Left ventricle myocardium inferior (tissue), 1 donor: Measurements from ENCODE around the gene DRC1. TPM values are rescaled to one million over a fixed set of nuclear protein-coding genes. Genes with fewer than 3 reads are reported as not detected.

ENCODE experiments used
- DNase-seq: peaks from one replicate; pipeline ENCODE4 v3.0.0-alpha.2; 2020
- H3K27ac ChIP-seq: fragments of 200-600 bp; replicated peaks from 2 replicates; pipeline ENCODE4 v1.8.0; 2021
- H3K27me3 ChIP-seq: fragments of 200-600 bp; 2 replicates; pipeline ENCODE4 v1.8.0; 2021; ENCODE audit warnings: low read depth
- H3K36me3 ChIP-seq: fragments of 200-600 bp; 2 replicates; pipeline ENCODE4 v1.8.0; 2021
- H3K4me1 ChIP-seq: fragments of 200-600 bp; 2 replicates; pipeline ENCODE4 v1.8.0; 2021
- H3K4me3 ChIP-seq: fragments of 200-600 bp; 2 replicates; pipeline ENCODE4 v1.8.0; 2021; ENCODE audit warnings: mild to moderate bottlenecking, moderate library complexity
- H3K9me3 ChIP-seq: fragments of 200-600 bp; replicated peaks from 2 replicates; pipeline ENCODE4 v1.8.0; 2021
- CTCF ChIP-seq: fragments of 200-600 bp; IDR thresholded peaks from 2 replicates; pipeline ENCODE4 v1.8.0; 2021; ENCODE audit warnings: antibody characterized with exemption, mild to moderate bottlenecking, borderline replicate concordance
- intact Hi-C: fragments of 100-400 bp; cut with micrococcal nuclease; formaldehyde crosslinking; loops from one replicate; pipeline ENCODE4 v1.11.0; 2022
- total RNA-seq: library from RNA; stranded (reverse); fragmentation: NEBNext Ultra II Directional; extraction: Animal tissue kit (Norgen Biotek cat#: 25700); gene quantifications from one replicate; pipeline ENCODE4 v1.2.1, GENCODE V29; 2021
- donor health status: DM: no; HTN: yes; CAD: no; lungs with severe emphysema.

The DRC1 gene
- total RNA-seq, 1 donor from 2014 or later, result not detected

GRCh38 chr2:26457251-26457666 lies 55.5 kb downstream of the DRC1 start:
- no peak overlapping the region for H3K4me3 ChIP-seq
- H3K36me3 ChIP-seq, result no peaks in the 10 kb centered on the region
- H3K27ac ChIP-seq, result no peak overlapping the region
- no peak for DNase-seq
- no peaks in the 10 kb centered on the region for H3K9me3 ChIP-seq
- H3K27me3 ChIP-seq, result no peaks in the 10 kb centered on the region
- intact Hi-C loops, result no loop called here
- no peaks in the 10 kb centered on the region for H3K4me1 ChIP-seq
- no peak for TF ChIP-seq CTCF

GRCh38 chr2:26457695-26458364 lies 56.1 kb downstream of the DRC1 start:
- no peaks in the 10 kb centered on the region for H3K4me1 ChIP-seq
- H3K27me3 ChIP-seq, result no peaks in the 10 kb centered on the region
- no peaks in the 10 kb centered on the region for H3K36me3 ChIP-seq
- no peaks in the 10 kb centered on the region for H3K9me3 ChIP-seq
- H3K4me3 ChIP-seq, result no peak overlapping the region
- DNase-seq, result no peak
- intact Hi-C loops, result no loop called here
- H3K27ac ChIP-seq, result no peak overlapping the region
- no peak for TF ChIP-seq CTCF

GRCh38 chr2:26458365-26459042 lies 56.8 kb downstream of the DRC1 start:
- Histone ChIP-seq H3K27me3 (no peaks in the 10 kb centered on the region), H3K4me3 (no peak overlapping the region), H3K9me3 (no peaks in the 10 kb centered on the region), H3K27ac (no peak overlapping the region), H3K36me3 (no peaks in the 10 kb centered on the region), H3K4me1 (no peaks in the 10 kb centered on the region)
- TF ChIP-seq CTCF, result no peak
- DNase-seq, result no peak
- intact Hi-C loops, result no loop called here

GRCh38 chr2:26459991-26460612 lies 58.4 kb downstream of the DRC1 start:
- no peaks in the 10 kb centered on the region for H3K4me1 ChIP-seq
- H3K36me3 ChIP-seq, result no peaks in the 10 kb centered on the region
- H3K4me3 ChIP-seq, result no peak overlapping the region
- H3K27me3 ChIP-seq, result no peaks in the 10 kb centered on the region
- no peak for TF ChIP-seq CTCF
- DNase-seq, result no peak
- no peaks in the 10 kb centered on the region for H3K9me3 ChIP-seq
- H3K27ac ChIP-seq, result no peak overlapping the region
- intact Hi-C loops, result no loop called here

GRCh38 chr2:26460613-26461031 lies 58.9 kb downstream of the DRC1 start:
- H3K4me3 ChIP-seq, result no peak overlapping the region
- H3K9me3 ChIP-seq, result no peaks in the 10 kb centered on the region
- H3K27me3 ChIP-seq, result no peaks in the 10 kb centered on the region
- intact Hi-C loops, result no loop called here
- no peaks in the 10 kb centered on the region for H3K4me1 ChIP-seq
- no peaks in the 10 kb centered on the region for H3K36me3 ChIP-seq
- H3K27ac ChIP-seq, result no peak overlapping the region
- TF ChIP-seq CTCF, result no peak
- DNase-seq, result no peak
